ENCODE data around the gene DCLK2. TPM values are rescaled to one million over a fixed set of nuclear protein-coding genes. Genes with fewer than 3 reads are reported as not detected.

DCLK2 gene
- total RNA-seq, 2 experiments from 2014 or later, result not detected

- Mint-ChIP-seq H3K9me3 (ENCODE audit: insufficient read depth) (no peaks in the 10 kb centered on the region), H3K36me3 (ENCODE audit: low read depth) (no peaks in the 10 kb centered on the region), H3K4me1 (ENCODE audit: low read depth) (no peaks in the 10 kb centered on the region), H3K27me3 (ENCODE audit: low read depth) (peaks cover 5% of the 10 kb centered on the region), H3K4me3 (no peak overlapping the region), H3K27ac (no peak overlapping the region)
- ATAC-seq, result no peak
- DNase-seq, result no peak
- CTCF ChIA-PET, result no interaction called here
- POLR2A ChIA-PET, result no interaction called here
These were observed 160.3 kb downstream of the DCLK2 start for GRCh38 chr4:150238591-150238990.

GRCh38 chr4:150240011-150240410, 161.8 kb downstream of the DCLK2 start:
- POLR2A ChIA-PET, result no interaction called here
- H3K4me3 Mint-ChIP-seq, result no peak overlapping the region

GRCh38 chr4:150242820-150243458, 164.7 kb downstream of the DCLK2 start:
- no peaks in the 10 kb centered on the region for H3K4me1 Mint-ChIP-seq (ENCODE audit: low read depth)
- no peaks in the 10 kb centered on the region for H3K9me3 Mint-ChIP-seq (ENCODE audit: insufficient read depth)
- H3K27me3 Mint-ChIP-seq (ENCODE audit: low read depth), result peaks cover 2% of the 10 kb centered on the region
- no peak for ATAC-seq
- CTCF ChIA-PET, result interaction anchor here (0.7 to 2.3 kb wide), 18 partner anchors 9 to 624 kb away, joined by 3 to 13 read pairs (median 3); no protein-coding TSS in a partner anchor
- H3K27ac Mint-ChIP-seq, result no peak overlapping the region
- POLR2A ChIA-PET, result no interaction called here
- no peak overlapping the region for H3K4me3 Mint-ChIP-seq
- no peaks in the 10 kb centered on the region for H3K36me3 Mint-ChIP-seq (ENCODE audit: low read depth)
- DNase-seq, result no peak

More at GRCh38 chr4:150240011-150240410, 161.8 kb downstream of the DCLK2 start:
- Mint-ChIP-seq H3K27me3 (ENCODE audit: low read depth) (peaks cover 4% of the 10 kb centered on the region), H3K36me3 (ENCODE audit: low read depth) (no peaks in the 10 kb centered on the region), H3K27ac (no peak overlapping the region), H3K9me3 (ENCODE audit: insufficient read depth) (no peaks in the 10 kb centered on the region), H3K4me1 (ENCODE audit: low read depth) (no peaks in the 10 kb centered on the region)
- ATAC-seq, result no peak
- CTCF ChIA-PET, result no interaction called here
- DNase-seq, result no peak

GRCh38 chr4:150243932-150244331, 165.7 kb downstream of the DCLK2 start:
- Mint-ChIP-seq H3K4me1 (ENCODE audit: low read depth) (no peaks in the 10 kb centered on the region), H3K4me3 (no peak overlapping the region), H3K9me3 (ENCODE audit: insufficient read depth) (no peaks in the 10 kb centered on the region), H3K27ac (no peak overlapping the region), H3K36me3 (ENCODE audit: low read depth) (no peaks in the 10 kb centered on the region), H3K27me3 (ENCODE audit: low read depth) (peaks cover 2% of the 10 kb centered on the region)
- no peak for DNase-seq
- no peak for ATAC-seq
- ChIA-PET CTCF (interaction anchor here (0.9 to 2.3 kb wide), 8 partner anchors 8 to 265 kb away, joined by 3 to 13 read pairs (median 3); no protein-coding TSS in a partner anchor), POLR2A (no interaction called here)

- Mint-ChIP-seq H3K9me3 (ENCODE audit: insufficient read depth) (no peaks in the 10 kb centered on the region), H3K27ac (no peak overlapping the region), H3K36me3 (ENCODE audit: low read depth) (no peaks in the 10 kb centered on the region), H3K4me3 (no peak overlapping the region), H3K4me1 (ENCODE audit: low read depth) (no peaks in the 10 kb centered on the region), H3K27me3 (ENCODE audit: low read depth) (peaks cover 2% of the 10 kb centered on the region)
- ATAC-seq (no peak), DNase-seq (no peak)
- CTCF ChIA-PET, result interaction anchor here (0.8 to 2.3 kb wide), 3 partner anchors 17 to 265 kb away, joined by 3 to 8 read pairs (median 3); no protein-coding TSS in a partner anchor
- POLR2A ChIA-PET, result no interaction called here
These were observed 166.4 kb downstream of the DCLK2 start for GRCh38 chr4:150244600-150244999.

- no peaks in the 10 kb centered on the region for H3K36me3 Mint-ChIP-seq (ENCODE audit: low read depth)
- DNase-seq (no peak), ATAC-seq (no peak)
- no peak overlapping the region for H3K27ac Mint-ChIP-seq
- H3K27me3 Mint-ChIP-seq (ENCODE audit: low read depth), result peaks cover 2% of the 10 kb centered on the region
- no peak overlapping the region for H3K4me3 Mint-ChIP-seq
- no peaks in the 10 kb centered on the region for H3K9me3 Mint-ChIP-seq (ENCODE audit: insufficient read depth)
- CTCF ChIA-PET, result no interaction called here
- POLR2A ChIA-PET, result no interaction called here
- no peaks in the 10 kb centered on the region for H3K4me1 Mint-ChIP-seq (ENCODE audit: low read depth)
These were observed 168.9 kb downstream of the DCLK2 start for GRCh38 chr4:150247184-150247583.

- Mint-ChIP-seq H3K4me3 (no peak overlapping the region), H3K9me3 (ENCODE audit: insufficient read depth) (no peaks in the 10 kb centered on the region), H3K27ac (no peak overlapping the region), H3K36me3 (ENCODE audit: low read depth) (no peaks in the 10 kb centered on the region), H3K4me1 (ENCODE audit: low read depth) (no peaks in the 10 kb centered on the region), H3K27me3 (ENCODE audit: low read depth) (peaks cover 2% of the 10 kb centered on the region)
- ATAC-seq (no peak), DNase-seq (no peak)
- POLR2A ChIA-PET, result no interaction called here
- CTCF ChIA-PET, result no interaction called here
These were observed 169.9 kb downstream of the DCLK2 start for GRCh38 chr4:150248181-150248580.

- Mint-ChIP-seq H3K4me3 (no peak overlapping the region), H3K4me1 (ENCODE audit: low read depth) (no peaks in the 10 kb centered on the region), H3K27me3 (ENCODE audit: low read depth) (no peaks in the 10 kb centered on the region), H3K27ac (no peak overlapping the region), H3K9me3 (ENCODE audit: insufficient read depth) (no peaks in the 10 kb centered on the region), H3K36me3 (ENCODE audit: low read depth) (no peaks in the 10 kb centered on the region)
- DNase-seq (no peak), ATAC-seq (no peak)
- ChIA-PET POLR2A (no interaction called here), CTCF (no interaction called here)
These were observed 172.2 kb downstream of the DCLK2 start for GRCh38 chr4:150250293-150250997.

GRCh38 chr4:150250998-150251651, 172.9 kb downstream of the DCLK2 start:
- Mint-ChIP-seq H3K9me3 (ENCODE audit: insufficient read depth) (no peaks in the 10 kb centered on the region), H3K27me3 (ENCODE audit: low read depth) (no peaks in the 10 kb centered on the region), H3K27ac (no peak overlapping the region), H3K4me1 (ENCODE audit: low read depth) (no peaks in the 10 kb centered on the region), H3K4me3 (no peak overlapping the region), H3K36me3 (ENCODE audit: low read depth) (no peaks in the 10 kb centered on the region)
- ChIA-PET CTCF (interaction anchor here (1.0 kb wide), 1 partner anchor 8 kb away, joined by 3 read pairs; no protein-coding TSS in a partner anchor), POLR2A (no interaction called here)
- ATAC-seq, result no peak
- DNase-seq, result no peak

GRCh38 chr4:150251752-150252190, 173.5 kb downstream of the DCLK2 start:
- H3K27me3 Mint-ChIP-seq (ENCODE audit: low read depth), result no peaks in the 10 kb centered on the region

GRCh38 chr4:150252306-150252705, 174.1 kb downstream of the DCLK2 start:
- Mint-ChIP-seq H3K27ac (no peak overlapping the region), H3K4me1 (ENCODE audit: low read depth) (no peaks in the 10 kb centered on the region), H3K27me3 (ENCODE audit: low read depth) (no peaks in the 10 kb centered on the region), H3K36me3 (ENCODE audit: low read depth) (no peaks in the 10 kb centered on the region), H3K4me3 (no peak overlapping the region), H3K9me3 (ENCODE audit: insufficient read depth) (no peaks in the 10 kb centered on the region)
- ChIA-PET POLR2A (no interaction called here), CTCF (interaction anchor here (1.0 kb wide), 1 partner anchor 9 kb away, joined by 3 read pairs; no protein-coding TSS in a partner anchor)
- ATAC-seq, result no peak
- DNase-seq, result no peak

More at GRCh38 chr4:150251752-150252190, 173.5 kb downstream of the DCLK2 start:
- Mint-ChIP-seq H3K27ac (no peak overlapping the region), H3K4me3 (no peak overlapping the region), H3K4me1 (ENCODE audit: low read depth) (no peaks in the 10 kb centered on the region), H3K9me3 (ENCODE audit: insufficient read depth) (no peaks in the 10 kb centered on the region), H3K36me3 (ENCODE audit: low read depth) (no peaks in the 10 kb centered on the region)
- ATAC-seq (no peak), DNase-seq (no peak)
- ChIA-PET POLR2A (no interaction called here), CTCF (interaction anchor here (1.0 kb wide), 1 partner anchor 8 kb away, joined by 3 read pairs; no protein-coding TSS in a partner anchor)

- H3K27me3 Mint-ChIP-seq (ENCODE audit: low read depth), result no peaks in the 10 kb centered on the region
- H3K36me3 Mint-ChIP-seq (ENCODE audit: low read depth), result no peaks in the 10 kb centered on the region
- ChIA-PET POLR2A (no interaction called here), CTCF (no interaction called here)
- H3K4me3 Mint-ChIP-seq, result no peak overlapping the region
- H3K9me3 Mint-ChIP-seq (ENCODE audit: insufficient read depth), result no peaks in the 10 kb centered on the region
- H3K27ac Mint-ChIP-seq, result no peak overlapping the region
- DNase-seq (no peak), ATAC-seq (no peak)
- no peaks in the 10 kb centered on the region for H3K4me1 Mint-ChIP-seq (ENCODE audit: low read depth)
These were observed 174.5 kb downstream of the DCLK2 start for GRCh38 chr4:150252741-150253140.
